ENCODE results near the gene NAGPA.

NAGPA gene

DNA sequence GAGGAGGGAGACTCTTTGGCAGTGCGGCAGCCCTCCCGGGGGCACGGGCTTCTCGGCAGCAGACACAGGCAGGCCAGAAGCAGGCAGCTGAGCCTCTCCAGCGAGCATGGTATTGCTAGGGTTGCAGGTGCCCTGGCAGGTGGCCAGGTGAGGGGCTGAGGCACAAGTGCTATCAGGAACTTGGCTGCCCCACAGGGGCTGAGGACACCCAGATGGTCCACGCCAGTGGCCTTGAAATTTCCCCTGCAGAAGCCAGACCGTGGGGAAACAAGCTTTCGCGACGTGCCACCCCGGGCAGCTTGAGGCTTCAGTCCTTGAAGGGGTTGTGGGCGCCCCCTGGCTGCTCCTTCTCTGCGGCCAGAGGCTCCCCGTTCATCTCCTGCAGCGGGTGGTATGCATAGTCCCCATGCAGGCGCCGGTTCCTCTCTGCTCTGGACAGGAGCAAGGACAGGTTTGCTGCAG lies 8.5 kb downstream of the NAGPA start:
- DNase-seq = no peak

DNA sequence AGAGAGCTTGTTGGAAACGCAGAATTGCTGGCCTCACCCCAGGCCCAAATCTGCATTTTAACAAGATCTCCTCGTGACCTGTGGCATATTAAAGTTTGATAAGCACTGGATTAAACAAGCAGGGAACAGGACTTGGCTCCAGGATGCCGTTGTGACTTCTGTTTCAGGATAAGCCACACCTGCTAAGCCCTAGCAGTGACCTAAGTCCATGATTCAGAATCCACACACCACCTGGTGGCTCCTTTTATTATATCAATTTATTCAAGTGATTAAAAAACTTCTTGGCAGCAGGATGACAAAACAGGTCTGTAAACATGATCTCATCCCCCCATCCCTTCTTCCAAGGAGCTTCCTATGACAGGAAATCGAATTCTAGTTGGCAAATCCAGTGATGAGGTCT lies 9.1 kb downstream of the NAGPA start:
- DNase-seq = no peak

DNA sequence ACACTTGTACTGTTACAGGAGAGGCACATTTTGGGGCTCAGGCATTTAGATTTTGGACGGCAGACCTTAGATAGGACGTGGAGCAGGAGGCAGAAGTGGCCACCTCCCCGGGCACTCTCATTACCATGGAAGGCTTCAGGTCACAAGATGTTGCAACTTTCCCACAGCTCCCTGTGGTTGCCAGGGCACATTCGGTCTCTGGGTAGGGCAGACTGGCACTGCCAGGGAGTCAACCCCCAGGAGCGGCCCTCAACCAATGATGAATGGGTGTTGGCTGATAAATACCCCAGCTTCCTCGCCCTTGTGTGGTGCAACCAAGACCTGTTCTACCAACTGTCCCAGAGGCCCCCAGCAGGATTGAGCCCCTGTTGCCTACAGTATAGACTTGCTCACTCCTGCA lies 11.2 kb downstream of the NAGPA start:
- no peak for DNase-seq

DNA sequence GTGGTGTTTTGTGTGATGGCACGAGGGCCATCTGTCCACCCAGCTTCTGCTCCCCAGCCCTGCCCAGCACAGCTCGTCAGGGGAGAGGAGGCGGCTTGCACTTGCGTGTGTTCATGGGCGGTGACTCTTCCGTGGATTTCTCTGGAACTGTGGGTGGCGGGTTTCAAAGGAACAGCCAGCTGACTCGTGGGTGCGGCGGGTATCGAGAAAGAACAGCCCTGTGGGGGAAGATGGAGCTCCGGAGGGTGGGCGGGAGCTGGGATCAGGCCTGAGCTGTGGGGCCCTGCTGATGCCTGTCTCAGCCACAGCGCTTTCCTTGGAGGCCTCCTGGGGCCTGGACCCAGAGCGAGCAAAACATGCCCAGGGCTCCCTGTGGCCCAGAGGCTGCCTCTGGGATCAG lies 13.2 kb downstream of the NAGPA start:
- no peak for DNase-seq

DNA sequence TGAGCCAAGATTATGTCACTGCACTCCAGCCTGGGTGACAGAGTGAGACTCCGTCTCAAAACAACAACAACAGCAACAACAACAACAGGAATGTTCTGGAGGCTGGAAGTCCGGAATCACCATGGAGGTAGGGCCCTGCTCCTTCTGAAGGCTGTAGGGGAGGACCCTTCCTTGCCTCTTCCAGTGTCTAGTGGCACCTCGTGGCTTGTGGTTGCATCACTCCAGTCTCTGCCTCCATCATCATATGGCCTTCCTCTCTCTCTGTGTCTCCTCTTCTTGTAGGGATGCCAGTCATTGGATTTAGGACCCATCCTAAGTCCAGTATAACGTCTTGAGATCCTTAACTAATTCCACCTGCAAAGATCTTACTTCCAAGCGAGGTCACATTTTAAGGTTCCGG lies 14.0 kb downstream of the NAGPA start:
- DNase-seq = no peak

DNA sequence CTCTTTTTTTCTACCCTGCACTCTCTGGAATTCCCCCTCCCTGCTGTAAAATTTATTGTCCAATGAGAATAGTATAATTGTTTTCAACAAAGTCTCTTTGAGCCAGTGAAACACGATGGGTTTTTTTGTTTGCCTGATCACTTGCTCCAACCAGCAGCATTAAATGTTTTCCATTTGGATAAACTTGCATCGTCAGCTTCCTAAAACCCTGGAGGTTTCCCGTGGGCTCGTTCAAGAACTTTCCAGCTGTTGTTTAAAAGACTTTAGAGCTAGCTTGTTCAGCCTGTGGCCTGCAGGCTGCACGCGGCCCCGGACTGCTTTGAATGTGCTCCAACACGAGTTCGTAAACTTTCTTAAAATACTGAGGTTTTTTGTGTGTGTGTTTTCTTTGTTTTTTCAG lies 14.9 kb downstream of the NAGPA start:
- DNase-seq = no peak

DNA sequence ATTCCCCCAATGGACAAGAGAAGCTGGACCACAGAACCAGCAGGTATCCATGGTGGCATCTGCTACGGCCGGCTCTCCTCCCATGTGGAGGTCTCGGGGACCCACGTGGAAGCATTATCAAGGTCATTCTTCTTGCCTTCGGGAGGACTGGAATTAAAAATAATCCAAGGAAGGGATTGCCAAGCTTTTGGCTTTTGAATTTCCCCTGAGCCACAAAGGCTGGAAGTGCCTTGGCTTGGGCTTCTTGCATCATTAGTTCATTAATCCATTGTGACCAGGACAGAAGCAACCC lies 16.1 kb downstream of the NAGPA start:
- DNase-seq = no peak

DNA sequence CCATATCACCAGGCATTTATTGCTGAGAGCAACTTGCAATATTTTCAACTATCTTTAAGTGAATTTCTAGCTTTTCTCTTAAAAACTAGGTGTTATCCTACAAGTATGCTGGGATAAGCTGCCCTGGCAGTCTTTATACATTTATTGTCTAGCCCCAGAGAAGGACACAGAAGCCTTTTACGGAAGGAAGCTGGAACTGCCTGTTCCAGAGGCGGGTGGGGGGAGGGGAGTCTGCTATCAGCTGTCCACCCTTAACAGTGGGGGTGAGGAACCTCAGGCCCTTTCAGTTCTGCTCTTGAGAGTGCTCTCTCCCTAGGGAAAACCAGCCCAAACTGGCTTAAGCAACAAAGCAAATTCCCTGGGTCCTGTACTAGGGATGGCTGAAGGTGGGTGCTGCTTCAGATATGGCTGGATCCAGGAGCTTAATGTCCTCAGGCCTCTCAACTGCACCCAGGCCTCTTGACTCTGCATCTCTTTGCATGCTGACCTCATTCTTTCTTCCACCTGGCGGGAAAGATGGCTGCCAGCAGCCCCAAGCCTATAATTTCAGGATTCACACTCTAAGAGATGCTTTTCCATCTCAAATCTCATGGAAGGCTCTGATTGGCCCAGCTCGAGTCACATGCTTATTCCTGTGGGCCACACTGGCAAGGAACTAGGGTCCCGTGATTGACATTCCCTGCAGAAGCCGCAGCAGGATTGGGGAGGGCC lies 16.6 kb downstream of the NAGPA start:
- no peak for DNase-seq

DNA sequence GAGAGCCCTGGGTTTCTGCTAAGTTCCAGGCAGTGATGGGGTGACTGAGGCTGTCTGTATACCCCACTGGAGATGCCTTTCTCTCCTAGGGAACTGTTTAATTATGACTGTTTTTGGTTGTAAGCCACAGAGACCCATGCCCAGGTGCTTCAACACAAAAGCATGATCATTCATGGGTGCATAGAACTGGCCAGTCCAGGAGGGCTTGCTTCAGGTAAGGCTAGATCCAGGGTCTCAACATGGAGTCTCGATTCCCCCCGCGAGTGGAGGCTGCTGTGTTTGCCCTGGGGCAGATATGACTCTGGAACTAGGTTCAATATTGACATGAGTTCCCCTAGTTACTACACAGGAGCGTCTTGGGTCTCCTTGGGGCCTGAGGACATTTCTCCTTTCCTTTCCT lies 17.8 kb downstream of the NAGPA start:
- no peak for DNase-seq

DNA sequence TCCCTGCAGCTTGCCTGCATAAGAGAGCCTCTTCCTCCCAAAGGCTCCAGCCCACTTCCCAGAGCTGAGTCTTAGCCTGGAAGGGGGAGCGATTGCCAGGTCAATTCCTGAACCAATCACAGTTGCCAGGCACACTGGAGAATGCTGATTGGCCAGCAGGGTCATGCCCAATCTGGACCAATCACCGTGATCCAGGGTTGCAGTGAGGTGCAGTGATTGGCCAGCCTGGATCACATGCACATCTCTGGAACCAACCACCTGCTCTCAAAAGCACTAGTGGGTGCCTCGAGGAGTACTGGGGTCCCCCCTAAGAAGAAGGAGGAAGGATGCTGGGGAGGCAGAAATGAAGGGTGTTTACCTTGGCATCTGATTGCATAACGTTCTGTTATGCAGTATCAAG lies 18.4 kb downstream of the NAGPA start:
- no peak for DNase-seq

DNA sequence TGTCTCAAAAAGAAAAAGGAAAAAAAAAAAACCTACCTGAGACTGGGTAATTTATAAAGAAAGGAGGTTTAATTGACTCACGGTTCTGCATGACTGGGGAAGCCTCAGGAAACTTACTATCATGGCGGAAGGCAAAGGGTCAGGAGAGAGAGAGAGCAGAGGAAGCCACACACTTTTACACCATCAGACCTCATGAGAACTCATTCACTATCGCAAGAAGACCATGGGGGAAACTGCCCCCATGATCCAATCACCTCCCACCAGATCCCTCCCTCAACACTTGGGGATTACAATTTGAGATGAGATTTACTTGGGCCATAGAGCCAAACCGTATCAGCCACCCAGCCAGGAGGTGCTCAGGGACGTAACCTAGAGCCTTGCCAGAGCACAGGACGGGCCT lies 20.8 kb downstream of the NAGPA start:
- no peak for DNase-seq

DNA sequence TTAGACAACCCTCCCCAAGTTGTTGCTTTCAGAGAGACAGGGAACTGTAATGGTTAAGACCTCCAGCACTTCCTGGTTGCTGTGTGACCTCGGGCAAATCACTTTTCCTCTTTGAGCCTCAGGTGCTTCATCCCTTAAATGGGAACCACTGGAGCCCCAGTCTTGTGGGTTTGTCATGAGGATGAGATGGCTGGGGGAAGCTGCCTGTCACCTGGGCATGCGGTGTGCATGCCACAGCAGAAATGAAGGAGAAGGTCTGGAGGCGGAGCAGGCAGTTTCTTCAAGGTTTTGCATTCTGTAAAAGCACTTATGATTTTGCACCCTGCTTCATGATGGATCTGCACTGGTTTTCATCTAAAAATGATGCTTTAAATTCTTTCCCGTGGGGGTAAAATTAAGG lies 22.1 kb downstream of the NAGPA start:
- no peak for DNase-seq

DNA sequence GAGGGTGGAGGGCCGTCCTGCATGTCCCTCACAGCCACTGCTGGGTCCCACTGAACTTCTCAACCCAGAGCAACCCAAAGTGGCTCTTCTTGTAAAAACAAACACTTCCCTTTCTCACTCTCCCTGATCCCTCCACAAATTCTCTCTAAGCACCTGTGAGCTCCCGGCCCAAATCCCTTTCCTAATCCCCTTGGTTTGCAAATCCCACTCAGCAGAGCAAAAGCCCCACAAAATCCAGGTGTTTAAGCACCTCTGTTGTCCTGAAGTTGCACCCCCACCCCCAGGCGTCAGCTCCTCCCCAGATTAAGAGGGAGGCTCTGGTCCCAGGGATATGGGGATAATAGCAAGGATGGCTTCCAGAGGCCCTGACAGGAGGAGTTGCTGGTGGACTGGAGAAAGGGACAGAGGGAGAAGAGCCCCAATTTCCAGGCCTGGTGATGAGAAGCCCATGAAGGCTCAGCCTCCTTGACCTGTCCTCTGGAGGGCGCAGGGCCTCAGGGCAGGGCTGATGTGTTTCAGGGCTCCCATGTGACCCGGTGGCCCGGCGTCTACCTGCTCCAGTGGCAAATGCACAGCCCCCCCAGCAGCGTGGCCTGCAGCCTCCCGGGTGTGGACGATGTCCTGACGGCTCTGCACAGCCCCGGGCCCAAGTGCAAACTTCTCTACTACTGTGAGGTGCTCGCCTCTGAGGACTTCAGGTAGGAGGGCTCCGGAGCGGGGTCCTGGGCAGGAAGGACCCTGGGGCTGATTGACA lies 23.0 kb downstream of the NAGPA start:
- DNase-seq = no peak

DNA sequence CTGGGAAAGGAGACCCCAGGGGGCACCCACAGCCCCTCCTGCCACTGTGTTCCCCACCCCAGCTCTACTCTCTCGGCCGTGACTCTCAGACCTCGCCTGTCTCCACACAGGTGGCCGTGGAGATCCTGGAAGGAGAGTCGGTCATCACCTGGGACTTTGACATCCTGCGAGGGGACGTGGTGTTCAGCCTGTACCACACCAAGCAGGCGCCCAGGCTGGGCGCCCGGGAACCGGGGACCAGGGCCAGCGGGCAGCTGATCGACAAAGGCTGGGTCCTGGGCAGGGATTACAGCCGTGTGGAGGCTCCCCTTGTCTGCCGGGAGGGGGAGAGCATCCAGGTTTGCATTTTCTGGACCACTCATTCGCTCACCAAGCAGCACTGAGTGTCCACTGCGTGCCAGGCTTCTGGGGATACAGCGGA lies 25.4 kb downstream of the NAGPA start:
- no peak for DNase-seq

DNA sequence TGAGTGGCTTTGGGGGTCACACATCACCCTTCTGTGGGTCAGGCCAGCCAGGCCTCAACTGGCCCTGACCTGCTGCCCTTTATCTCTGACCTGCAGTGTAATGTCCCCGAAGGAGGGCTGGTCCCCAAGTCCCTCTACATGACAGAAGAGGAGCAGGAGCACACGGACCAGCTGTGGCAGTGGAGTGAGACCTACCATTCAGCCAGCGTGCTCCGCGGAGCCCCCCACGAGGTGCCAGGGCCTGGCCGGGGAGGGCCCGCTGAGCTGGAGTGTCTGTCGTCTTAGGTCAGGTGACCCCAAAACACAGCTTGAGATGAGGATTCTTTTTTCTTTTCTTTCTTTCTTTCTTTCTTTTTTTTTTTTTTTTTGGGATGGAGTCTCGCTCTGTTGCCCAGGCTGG lies 26.5 kb downstream of the NAGPA start:
- DNase-seq = no peak

DNA sequence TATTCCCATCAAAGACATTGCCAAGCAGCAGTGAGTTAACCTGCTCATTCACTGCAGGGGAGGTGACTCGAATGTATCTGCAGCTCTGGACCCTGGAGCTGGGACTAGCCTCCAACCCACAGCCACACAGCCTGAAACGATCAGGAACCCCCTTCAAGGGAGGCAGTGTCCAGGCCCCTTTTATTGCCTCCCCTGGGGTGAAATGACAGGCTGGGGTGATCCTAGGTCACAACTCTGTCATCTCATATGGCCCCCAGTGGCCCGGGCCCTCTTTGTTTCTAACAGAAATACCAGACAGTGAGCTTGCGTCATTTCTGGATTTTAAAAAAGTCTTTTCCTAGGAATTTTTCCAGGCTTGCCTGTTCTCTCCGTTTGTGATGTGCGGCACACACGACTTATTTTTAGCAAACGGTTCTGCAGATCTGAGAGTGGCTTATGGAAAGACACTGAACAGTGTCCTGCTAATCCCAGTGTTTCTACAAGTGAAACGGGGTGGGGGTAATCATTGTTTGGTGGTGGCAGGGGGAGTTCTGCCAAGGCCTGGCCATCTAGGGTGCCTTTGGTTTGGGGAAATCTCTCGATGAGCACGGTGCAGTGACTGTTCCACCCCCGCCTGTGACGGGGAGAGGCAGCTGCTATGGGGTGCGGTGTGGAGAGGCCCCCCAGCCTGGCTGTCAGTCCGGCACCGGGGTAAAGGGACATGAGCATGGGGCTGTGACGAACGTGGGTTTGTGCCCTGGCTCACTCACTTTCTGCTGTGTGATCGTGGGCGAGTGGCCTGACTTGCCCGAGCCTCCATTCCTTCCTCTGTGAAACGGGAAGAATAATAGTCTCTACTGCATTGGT lies 27.2 kb downstream of the NAGPA start:
- no peak for DNase-seq

DNA sequence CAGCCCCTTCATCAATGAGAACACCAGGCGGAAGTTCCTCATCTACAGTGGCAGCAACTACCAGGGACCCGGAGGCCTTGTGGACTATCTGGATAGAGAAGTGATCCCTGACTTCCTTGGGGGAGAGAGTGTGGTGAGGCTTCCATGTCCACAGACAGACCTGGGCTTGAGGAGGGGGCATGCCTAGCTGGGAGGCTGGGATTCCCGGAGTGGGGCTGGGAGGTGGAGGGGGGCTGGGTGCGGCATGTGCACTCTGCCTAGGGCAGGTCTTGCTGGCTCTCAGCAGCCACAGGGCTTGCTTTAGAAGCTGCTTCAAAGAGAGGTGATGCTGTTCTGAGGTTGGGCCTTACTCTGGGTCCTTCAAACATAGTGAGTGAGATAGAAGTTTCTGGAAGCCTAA lies 27.8 kb downstream of the NAGPA start:
- no peak for DNase-seq

DNA sequence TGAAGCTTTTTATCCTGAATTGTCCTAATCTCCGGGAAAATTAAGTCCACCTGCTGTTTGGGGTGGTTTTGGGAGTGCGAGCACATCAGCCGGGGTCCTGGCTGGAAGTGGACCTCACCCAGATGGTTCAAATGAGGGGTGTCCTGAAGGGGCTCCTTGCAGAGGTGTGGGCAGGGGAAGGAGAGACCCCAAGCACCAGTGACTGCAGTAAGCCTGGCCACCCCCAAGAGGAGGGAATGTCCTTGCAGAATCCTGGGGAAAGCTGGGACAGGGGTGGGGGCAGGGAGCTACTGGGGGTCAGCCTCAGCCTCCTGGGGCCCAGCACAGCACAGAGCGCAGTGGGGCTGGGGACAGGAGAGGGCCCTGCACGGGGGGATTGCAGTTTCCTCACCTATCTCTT lies 29.4 kb downstream of the NAGPA start:
- DNase-seq = no peak

DNA sequence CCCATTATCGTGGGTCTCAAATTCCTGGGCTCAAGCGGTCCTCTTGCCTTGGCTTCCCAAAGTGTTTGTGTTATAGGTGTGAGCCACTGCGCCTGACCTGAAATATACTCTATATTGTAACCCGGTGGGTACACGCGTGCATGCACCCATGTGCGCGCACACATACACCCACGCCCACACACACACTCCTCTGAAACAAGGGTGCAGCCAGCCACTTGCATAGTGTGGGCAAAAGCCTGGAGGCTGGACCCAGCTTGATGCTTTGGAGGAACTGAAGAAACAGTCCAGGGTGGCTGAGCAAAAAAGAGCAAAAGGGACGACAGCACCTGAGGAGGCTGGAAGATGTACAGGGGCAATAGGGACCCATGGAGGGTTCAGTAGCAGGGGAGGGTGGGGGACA lies 29.9 kb downstream of the NAGPA start:
- no peak for DNase-seq

DNA sequence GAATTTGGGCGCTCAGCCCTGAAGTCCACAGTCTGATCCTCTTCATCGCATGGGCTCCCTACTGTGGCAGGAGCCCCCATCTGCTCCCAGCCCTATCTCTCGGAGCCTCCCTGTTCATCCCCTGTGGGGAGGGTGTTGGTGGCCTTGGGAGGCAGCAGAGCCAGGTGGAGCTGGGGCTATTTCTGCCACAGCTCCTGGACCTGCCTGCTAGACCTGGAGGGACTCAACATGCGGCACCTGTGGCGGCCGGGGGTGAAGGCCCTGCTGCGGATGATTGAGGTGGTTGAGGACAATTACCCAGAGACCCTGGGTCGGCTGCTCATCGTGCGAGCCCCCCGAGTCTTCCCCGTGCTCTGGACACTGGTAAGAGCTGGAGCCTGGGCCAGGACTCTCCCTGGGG lies 30.5 kb downstream of the NAGPA start:
- DNase-seq = no peak

DNA sequence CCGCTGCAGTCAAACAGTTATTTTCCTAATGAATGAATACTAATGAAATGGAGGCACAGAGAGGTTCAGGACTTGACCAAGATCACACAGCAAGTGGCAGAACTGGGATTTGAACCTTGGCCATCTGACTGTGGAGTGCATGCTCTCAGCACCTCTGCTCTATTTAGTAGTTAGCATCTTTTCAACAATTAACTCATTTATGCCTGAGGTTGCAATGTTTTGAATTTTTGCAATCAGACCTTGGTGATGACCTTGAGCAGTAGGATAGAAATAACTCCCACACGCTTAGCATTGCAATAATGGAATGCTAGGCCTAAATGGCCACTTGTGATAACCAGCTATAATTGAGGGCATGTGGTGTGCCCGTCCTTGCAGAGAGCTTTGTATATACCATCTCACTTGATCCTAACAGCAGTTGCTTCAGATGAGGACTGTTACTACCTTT lies 31.0 kb downstream of the NAGPA start:
- DNase-seq = no peak

DNA sequence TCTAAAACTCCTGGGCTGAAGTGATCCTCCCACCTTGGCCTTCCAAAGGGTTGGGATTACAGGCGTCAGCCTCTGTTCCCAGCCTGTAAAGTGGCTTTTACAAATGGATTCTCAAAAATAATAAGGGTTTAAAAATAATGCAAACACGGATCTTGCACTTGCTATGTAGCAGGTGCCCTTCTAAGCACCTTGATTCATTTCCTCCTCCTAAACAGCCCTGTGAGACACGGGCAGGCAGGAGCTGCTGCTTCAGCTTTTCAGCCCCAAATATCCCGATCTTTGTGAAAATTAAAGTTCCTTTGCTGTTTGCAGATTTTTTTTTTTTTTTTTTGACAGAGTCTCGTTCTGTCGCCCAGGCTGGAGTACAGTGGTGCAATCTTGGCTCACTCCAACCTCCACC lies 31.7 kb downstream of the NAGPA start:
- DNase-seq = no peak

DNA sequence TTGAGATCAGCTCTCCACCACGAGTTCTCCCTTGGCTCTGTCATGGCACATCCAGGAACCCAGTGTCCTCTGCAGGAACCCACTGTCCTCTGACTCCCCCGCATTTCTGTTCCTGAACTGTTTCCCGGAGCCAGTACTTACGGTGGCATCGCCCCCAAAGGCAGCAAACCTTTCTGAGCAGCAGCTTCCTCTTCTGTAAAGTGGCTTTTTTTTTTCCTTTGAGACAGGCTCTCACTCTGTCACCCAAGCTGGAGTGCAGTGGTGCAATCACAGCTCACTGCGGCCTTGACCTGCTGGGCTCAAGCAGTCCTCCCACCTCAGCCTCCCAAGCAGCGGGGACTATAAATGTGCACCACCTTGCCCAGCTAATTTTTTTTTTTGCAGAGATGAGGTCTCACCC lies 32.2 kb downstream of the NAGPA start:
- DNase-seq = no peak

DNA sequence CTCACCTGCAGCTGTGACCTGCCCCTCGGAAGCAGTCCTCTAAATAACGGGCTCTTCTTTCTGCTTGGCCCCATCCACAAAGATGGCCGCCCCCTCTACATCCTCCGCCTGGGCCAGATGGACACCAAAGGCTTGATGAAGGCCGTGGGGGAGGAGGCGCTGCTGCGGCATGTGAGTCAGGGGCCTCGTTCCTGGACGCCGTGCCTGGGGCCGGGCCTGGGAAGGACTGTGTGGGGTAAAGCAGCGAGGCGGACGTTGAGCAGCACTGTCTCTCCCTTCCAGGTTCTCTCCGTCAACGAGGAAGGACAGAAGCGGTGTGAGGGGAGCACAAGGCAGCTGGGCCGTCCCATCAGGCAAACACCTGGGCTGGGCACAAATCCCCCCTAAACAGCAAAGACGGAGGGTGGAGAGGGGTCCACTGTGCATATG lies 33.1 kb downstream of the NAGPA start:
- DNase-seq = no peak

Data from activated CD4-positive, alpha-beta T cell treated with anti-CD3 and anti-CD28 coated beads, Interleukin-2, amount 50 U/mL, for 4 hours (primary cell).